RWPE2 (cell line): ENCODE results near the gene ITSN1.

Source experiments
- ATAC-seq: fragments of 200-7000 bp; cut with Tn5 transposase; 3 replicates; pipeline ENCODE4 v1.9.1; 2021; ENCODE audit warnings: low read depth
- DNase-seq: peaks from one replicate; pipeline ENCODE4 v3.0.0-alpha.2; 2020; ENCODE audit warnings: low spot score
- H3K27ac ChIP-seq: fragments of 450-650 bp; 2 replicates; pipeline ENCODE4 v1.5.1; 2017; ENCODE audit warnings: mild to moderate bottlenecking; ENCODE audit not compliant: poor library complexity, severe bottlenecking
- H3K27me3 ChIP-seq: fragments of 250-450 bp; sonication (Bioruptor Pico); 2 replicates; pipeline ENCODE4 v1.5.1; 2021; ENCODE audit warnings: mild to moderate bottlenecking, moderate library complexity; ENCODE audit not compliant: insufficient read depth, poor library complexity, severe bottlenecking
- H3K36me3 ChIP-seq: fragments of 250-450 bp; sonication (Bioruptor Pico); 2 replicates; pipeline ENCODE4 v1.5.1; 2020; ENCODE audit warnings: low read depth, mild to moderate bottlenecking, moderate library complexity
- H3K4me1 ChIP-seq: fragments of 250-450 bp; sonication (Bioruptor Pico); 2 replicates; pipeline ENCODE4 v1.5.1; 2021; ENCODE audit warnings: mild to moderate bottlenecking, moderate library complexity; ENCODE audit not compliant: insufficient read depth, poor library complexity, severe bottlenecking
- H3K4me3 ChIP-seq: fragments of 250-450 bp; sonication (Bioruptor Pico); 2 replicates; pipeline ENCODE4 v1.5.1; 2021; ENCODE audit warnings: mild to moderate bottlenecking, moderate library complexity; ENCODE audit not compliant: severe bottlenecking
- H3K9me3 ChIP-seq: fragments of 250-450 bp; sonication (Bioruptor Pico); 2 replicates; pipeline ENCODE4 v1.5.1; 2021; ENCODE audit warnings: mild to moderate bottlenecking, moderate library complexity; ENCODE audit not compliant: severe bottlenecking
- CTCF ChIP-seq: fragments of 450-650 bp; IDR thresholded peaks from one replicate; pipeline ENCODE4 v1.5.1; 2017; ENCODE audit warnings: mild to moderate bottlenecking, moderate library complexity; ENCODE audit not compliant: poor library complexity, severe bottlenecking

ITSN1 gene

GRCh38 chr21:33699277-33699676 is 57.0 kb downstream of the ITSN1 start:
- no peak for DNase-seq
- Histone ChIP-seq H3K4me1 (no peaks in the 10 kb centered on the region), H3K27ac (no peak overlapping the region), H3K9me3 (no peaks in the 10 kb centered on the region), H3K4me3 (no peak overlapping the region), H3K27me3 (no peaks in the 10 kb centered on the region), H3K36me3 (peaks cover 4% of the 10 kb centered on the region; the same call in 1 of the 2 replicates)
- no peak for TF ChIP-seq CTCF
- no peak for ATAC-seq

GRCh38 chr21:33700491-33700890 is 58.2 kb downstream of the ITSN1 start:
- Histone ChIP-seq H3K36me3 (peaks cover 4% of the 10 kb centered on the region; the same call in 1 of the 2 replicates), H3K27ac (no peak overlapping the region), H3K4me3 (no peak overlapping the region), H3K27me3 (no peaks in the 10 kb centered on the region), H3K4me1 (no peaks in the 10 kb centered on the region), H3K9me3 (no peaks in the 10 kb centered on the region)
- DNase-seq (no peak), ATAC-seq (no peak)
- no peak for TF ChIP-seq CTCF

- peaks cover 5% of the 10 kb centered on the region for H3K9me3 ChIP-seq
- no peak; the same call in 2 of the 3 replicates for ATAC-seq
- H3K27ac ChIP-seq = no peak overlapping the region
- no peaks in the 10 kb centered on the region for H3K27me3 ChIP-seq
- peaks cover 8% of the 10 kb centered on the region for H3K36me3 ChIP-seq
- H3K4me1 ChIP-seq = peaks cover 5% of the 10 kb centered on the region
- no peak for TF ChIP-seq CTCF
- no peak overlapping the region for H3K4me3 ChIP-seq
- DNase-seq = no peak
Observed at GRCh38 chr21:33703750-33704606, 61.7 kb downstream of the ITSN1 start.

- Histone ChIP-seq H3K4me1 (peaks cover 5% of the 10 kb centered on the region), H3K27ac (no peak overlapping the region), H3K36me3 (peaks cover 11% of the 10 kb centered on the region), H3K4me3 (no peak overlapping the region), H3K9me3 (peaks cover 7% of the 10 kb centered on the region), H3K27me3 (no peaks in the 10 kb centered on the region)
- ATAC-seq (no peak), DNase-seq (no peak)
- no peak for TF ChIP-seq CTCF
Observed at GRCh38 chr21:33707846-33708245, 65.5 kb downstream of the ITSN1 start.

GRCh38 chr21:33708874-33709273 is 66.6 kb downstream of the ITSN1 start:
- Histone ChIP-seq H3K4me3 (no peak overlapping the region), H3K27ac (no peak overlapping the region), H3K4me1 (peaks cover 5% of the 10 kb centered on the region), H3K36me3 (peaks cover 11% of the 10 kb centered on the region), H3K9me3 (peaks cover 7% of the 10 kb centered on the region), H3K27me3 (no peaks in the 10 kb centered on the region)
- DNase-seq (no peak), ATAC-seq (no peak)
- no peak for TF ChIP-seq CTCF
